GM23248 (cell line): ENCODE results near the gene ACOT9.

Experiments used
- EZH2 ChIP-seq: fragments of 200-600 bp; sonication (generic); IDR thresholded peaks from 2 replicates; pipeline ENCODE4 v1.6.1; 2018; ENCODE audit warnings: antibody characterized with exemption, mild to moderate bottlenecking; ENCODE audit not compliant: insufficient read depth, poor library complexity, severe bottlenecking
- EZH2phosphoT487 ChIP-seq: fragments of 200-600 bp; sonication (generic); IDR thresholded peaks from 2 replicates; pipeline ENCODE4 v1.6.1; 2018; ENCODE audit warnings: antibody characterized with exemption, moderate library complexity, mild to moderate bottlenecking, low read depth; ENCODE audit not compliant: insufficient read depth

DNA sequence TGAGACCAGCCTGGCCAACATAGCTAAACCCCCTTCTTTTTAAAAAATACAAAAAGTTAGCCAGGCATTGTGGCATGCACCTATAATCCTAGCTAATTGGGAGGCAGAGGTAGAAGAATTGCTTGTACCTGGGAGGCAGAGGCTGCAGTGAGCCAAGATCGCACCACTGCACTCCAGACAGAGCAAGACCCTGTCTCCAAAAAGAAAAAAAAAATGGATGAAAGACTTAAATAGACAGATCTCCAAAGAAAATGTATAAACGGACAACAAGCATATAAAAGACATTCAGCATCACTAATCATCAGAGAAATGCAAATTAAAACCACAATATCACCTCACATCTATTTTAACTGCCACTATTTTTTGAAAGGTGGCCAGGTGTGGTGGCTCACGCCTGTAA, 33.3 kb upstream of the ACOT9 start:
- no peak for TF ChIP-seq EZH2phosphoT487
- TF ChIP-seq EZH2 = no peak
